Measurements from ENCODE around the gene STIM2.

- TF ChIP-seq FOXK2 (IDR thresholded peaks at IDR 0.05): no peak
- no peak for TF ChIP-seq ELF4 (IDR thresholded peaks at IDR 0.05)
These were observed 162.7 kb downstream of the STIM2 start for GRCh38 chr4:27023366-27023765.
